Vagina (tissue), 2 donors: ENCODE results near the gene CAPNS1.

Experiments
- POLR2A ChIP-seq, 2 donors: fragments of 450-650 bp; IDR thresholded peaks; one replicate each; pipeline ENCODE4 v1.6.1; 2017; ENCODE audit warnings: antibody characterized with exemption in 2 of 2, mild to moderate bottlenecking in 2 of 2, moderate library complexity in 2 of 2
- POLR2AphosphoS5 ChIP-seq, 2 donors: sonication (generic); formaldehyde crosslinking; IDR thresholded peaks; one replicate each; pipeline ENCODE4 v1.9.0; 2017; ENCODE audit warnings: antibody characterized with exemption in 2 of 2, mild to moderate bottlenecking in 2 of 2, low read depth in 1 of 2; ENCODE audit not compliant: insufficient read depth in 1 of 2
- TF ChIP-seq, protein P1 (sequence below), 3 experiments: fragments of 450-650 bp in 2 of 3; fragments of 200-600 bp in 1 of 3; sonication (generic) in 1 of 3; IDR thresholded peaks; one replicate each; pipeline ENCODE4 v1.5.1; 2017 to 2019; ENCODE audit warnings: antibody characterized with exemption in 3 of 3, mild to moderate bottlenecking in 2 of 3, moderate library complexity in 2 of 3

DNA sequence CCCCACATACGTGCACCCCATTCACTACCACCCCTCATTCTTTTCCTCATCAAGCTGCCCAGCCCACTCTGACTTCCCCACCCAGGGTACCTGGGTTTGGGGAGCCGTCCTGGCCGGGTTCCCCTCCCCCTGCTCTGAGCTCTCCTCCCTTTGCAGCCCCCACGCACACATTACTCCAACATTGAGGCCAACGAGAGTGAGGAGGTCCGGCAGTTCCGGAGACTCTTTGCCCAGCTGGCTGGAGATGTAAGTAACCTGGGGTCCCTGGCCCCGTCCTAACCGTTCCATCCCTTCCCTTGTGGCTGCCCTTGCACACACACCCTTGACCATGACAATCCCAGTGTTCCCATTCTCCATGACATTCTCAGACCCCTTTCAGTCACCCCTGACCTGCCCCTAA is 2.6 kb downstream of the CAPNS1 start:
- TF ChIP-seq, protein P1, sequence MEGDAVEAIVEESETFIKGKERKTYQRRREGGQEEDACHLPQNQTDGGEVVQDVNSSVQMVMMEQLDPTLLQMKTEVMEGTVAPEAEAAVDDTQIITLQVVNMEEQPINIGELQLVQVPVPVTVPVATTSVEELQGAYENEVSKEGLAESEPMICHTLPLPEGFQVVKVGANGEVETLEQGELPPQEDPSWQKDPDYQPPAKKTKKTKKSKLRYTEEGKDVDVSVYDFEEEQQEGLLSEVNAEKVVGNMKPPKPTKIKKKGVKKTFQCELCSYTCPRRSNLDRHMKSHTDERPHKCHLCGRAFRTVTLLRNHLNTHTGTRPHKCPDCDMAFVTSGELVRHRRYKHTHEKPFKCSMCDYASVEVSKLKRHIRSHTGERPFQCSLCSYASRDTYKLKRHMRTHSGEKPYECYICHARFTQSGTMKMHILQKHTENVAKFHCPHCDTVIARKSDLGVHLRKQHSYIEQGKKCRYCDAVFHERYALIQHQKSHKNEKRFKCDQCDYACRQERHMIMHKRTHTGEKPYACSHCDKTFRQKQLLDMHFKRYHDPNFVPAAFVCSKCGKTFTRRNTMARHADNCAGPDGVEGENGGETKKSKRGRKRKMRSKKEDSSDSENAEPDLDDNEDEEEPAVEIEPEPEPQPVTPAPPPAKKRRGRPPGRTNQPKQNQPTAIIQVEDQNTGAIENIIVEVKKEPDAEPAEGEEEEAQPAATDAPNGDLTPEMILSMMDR (IDR thresholded peaks at IDR 0.05): no peak
- TF ChIP-seq POLR2A (IDR thresholded peaks at IDR 0.05) (no peak), POLR2AphosphoS5 (IDR thresholded peaks at IDR 0.05; ENCODE audit: insufficient read depth in 1 of 2, low read depth in 1 of 2) (no peak)
